GM19043 (cell line): ENCODE data around the gene GPLD1.

Experiments used
- ATAC-seq: cut with Tn5 transposase; IDR thresholded peaks from one replicate; pipeline ENCODE4 v1.9.1; 2021; ENCODE audit warnings: low read depth; ENCODE audit not compliant: unreplicated experiment

GPLD1 gene

GRCh38 chr6:24458941-24459340 lies 30.4 kb downstream of the GPLD1 start:
- ATAC-seq = no peak

- ATAC-seq = no peak
Measured at GRCh38 chr6:24458134-24458533, 31.2 kb downstream of the GPLD1 start.

DNA sequence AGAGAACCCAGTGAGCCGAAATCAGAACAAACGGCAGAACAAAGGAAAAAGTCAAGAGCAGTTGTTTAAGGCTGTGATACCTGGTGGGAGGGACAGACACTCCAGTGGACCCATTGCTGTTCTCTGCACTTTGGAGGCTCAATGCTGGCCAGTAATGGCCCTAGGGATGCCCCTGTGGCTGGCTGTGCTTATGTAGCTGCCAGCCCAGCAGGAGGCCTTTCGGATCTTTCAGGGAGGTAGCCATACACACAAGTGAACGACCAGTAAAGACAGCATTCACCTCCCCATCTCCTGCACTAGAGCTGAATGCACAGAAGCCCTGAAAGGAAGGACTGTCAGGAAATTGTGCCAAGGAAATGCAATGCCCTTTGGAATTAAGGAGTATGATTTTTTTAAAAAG lies 34.3 kb downstream of the GPLD1 start:
- ATAC-seq = no peak

DNA sequence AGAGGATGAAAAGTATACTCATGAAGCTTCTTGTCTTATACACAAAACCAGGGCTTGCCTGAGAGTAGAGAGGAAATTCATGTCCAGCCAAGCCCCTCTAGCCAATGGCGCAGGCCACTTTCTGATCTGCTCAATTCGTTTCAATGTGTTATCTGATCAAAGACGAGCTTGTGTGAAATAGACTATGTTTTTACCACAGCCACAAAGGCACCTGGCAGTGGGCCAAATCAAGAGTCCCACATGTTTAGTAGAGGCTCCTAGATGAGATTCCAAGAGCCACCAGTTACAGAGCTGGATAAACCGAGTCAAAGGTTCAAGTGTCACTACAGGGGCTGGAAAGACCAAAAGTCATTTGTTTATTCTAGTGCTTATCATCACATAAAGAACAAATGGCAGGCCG lies 34.9 kb downstream of the GPLD1 start:
- ATAC-seq = no peak

DNA sequence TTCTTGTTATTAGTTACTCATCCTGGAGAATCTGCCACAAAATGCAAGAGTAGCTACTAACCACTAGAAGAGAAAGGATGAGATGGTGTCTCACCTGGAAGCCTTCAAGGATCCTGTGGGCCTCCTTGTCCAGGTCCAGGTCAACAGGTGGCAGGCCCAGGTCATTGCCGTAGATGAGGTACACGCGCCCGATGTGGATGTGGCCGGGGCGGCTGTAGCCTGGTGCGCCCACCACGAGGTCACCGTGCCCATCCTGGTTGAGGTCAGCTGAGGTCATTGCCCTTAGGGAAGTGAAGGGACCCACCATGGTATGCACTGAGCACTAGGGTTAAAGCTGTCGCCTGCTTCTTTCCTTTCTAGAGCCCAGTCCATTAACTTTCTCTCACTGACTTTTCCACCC lies 35.5 kb downstream of the GPLD1 start:
- no peak for ATAC-seq

- ATAC-seq = no peak
Measured at GRCh38 chr6:24451581-24452388, 37.6 kb downstream of the GPLD1 start.

DNA sequence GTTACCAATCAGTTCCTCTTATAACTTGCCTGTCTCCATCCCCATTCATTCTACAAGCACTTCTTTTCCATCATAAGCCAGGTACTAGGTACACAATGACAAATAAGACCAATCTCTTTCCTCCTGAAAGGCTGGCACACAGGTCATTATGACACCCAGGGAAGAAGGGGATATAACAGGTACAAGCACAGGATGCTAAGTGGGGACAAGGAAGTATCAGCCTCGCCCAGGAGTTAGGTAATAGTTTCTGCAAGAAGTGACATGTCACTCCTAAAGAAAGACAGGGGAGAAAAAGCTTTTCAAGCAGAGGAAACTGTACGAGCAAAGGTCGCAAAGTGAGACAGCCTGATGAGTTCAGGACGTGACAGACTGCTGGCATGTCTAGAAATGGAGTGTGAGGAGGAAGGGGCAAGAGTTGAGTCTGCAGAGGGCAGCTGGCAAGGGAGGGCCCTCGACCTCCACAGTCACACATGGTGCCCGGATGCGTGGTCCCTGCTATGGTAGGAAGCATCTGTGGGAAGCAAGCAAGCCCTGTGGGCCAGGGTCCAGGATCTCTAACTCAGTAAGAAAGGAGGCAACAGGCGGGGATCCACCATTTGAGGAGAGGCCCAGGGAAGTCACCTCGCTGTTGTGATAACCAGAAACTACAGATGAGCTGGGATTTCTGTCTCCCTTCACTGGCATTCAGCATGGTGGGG lies 40.4 kb downstream of the GPLD1 start:
- ATAC-seq = no peak

DNA sequence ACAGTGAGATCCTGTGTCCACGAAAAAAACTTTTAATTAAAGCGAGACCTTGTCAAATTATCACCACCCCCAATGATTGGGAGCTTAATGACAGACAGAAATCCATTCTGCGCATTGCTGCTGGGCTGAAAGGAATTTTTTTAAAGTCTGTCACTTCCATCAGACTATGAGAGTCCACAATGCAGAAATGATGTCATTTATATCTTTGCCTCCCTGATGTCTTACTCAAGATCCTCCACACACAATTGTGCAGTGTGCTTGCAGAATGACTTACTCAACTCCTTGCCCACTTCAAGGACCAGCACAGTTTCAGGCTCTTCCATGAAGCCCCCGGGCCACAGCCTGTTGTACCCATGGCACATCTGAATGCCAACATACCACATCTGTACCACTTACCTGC lies 41.0 kb downstream of the GPLD1 start:
- ATAC-seq = no peak

- no peak for ATAC-seq
Measured at GRCh38 chr6:24446670-24447069, 42.7 kb downstream of the GPLD1 start.

DNA sequence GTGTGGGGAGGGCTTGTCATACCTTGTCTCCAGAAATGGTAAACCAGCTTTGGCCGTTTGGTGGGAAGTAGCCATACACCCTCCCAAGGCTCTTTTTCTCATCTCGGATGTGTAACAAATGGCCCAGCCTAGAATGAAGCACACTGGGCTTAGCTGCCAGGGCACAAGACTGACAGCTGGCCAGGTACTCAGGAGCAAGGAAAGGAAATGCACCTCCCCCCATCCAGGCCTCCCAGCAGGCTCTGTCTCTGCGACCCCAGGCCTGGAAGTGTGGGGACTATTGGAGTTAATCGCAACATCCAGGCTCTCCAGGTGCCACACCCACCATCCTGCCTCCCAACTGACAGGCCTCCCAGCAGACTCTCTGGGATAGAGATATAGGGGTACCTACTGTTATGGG lies 43.7 kb downstream of the GPLD1 start:
- ATAC-seq = no peak

DNA sequence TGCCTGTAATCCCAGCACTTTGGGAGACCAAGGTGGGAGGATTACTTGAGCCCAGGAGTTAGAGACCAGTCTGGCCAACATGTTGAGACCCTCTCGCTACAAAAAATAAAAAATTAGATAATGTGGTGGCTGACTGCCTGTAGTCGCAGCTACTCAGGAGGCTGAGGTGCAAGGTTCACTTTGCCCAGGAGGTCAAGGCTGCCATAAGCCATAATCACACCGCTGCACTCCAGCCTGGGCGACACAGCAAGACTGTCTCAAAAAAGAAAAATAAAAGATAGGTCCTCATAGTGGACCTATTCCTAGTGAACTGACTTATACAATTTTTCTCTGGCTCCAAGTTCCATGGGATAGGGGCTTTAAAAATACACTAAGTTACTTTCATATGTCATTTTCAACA lies 44.8 kb downstream of the GPLD1 start:
- ATAC-seq = no peak

DNA sequence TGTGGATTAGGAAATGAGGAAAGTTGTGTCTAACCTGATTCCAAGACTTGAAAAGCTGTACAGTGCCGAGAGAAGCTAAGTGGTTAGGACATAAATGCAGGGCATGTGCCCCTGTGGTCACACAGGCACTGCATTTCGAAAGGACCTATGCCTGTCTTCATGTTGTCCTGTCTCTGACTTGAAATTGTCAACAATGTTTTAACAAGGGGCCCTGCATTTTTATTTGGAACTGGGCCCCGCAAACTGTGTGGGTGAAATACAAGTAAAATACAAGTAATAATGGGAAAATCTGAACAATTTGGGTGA lies 47.8 kb downstream of the GPLD1 start:
- no peak for ATAC-seq

- no peak for ATAC-seq
Measured at GRCh38 chr6:24440897-24441598, 48.3 kb downstream of the GPLD1 start.

DNA sequence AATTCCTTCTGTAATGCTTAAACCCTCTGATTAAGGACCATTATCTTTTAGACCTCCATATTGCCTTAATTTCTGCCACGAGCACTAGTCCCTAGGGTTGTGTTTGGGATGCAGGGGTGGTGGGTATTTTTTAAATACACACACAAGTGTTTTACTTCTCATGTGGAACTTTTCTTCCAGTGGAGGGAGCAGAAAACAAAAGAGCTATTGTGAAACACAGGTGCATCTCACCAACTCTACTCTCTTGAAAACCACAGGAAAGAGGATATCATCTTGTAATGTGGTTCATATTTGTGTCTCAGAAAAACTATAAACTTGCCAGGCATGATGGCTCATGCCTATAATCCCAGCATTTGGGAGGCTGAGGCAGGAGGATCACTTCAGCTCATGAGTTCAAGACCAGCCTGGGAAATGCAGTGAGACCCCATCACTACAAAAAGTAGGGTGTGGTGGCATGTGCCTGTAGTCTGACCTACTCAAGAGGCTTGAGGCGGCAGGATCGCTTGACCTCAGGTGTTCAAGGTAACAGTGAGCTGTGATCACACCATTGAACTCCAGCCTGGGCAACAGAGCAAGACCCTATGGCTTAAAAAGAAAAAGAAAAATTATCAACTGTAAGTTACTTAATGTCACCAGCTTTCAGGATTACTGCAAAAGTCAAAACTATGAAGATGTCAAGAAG lies 49.4 kb downstream of the GPLD1 start:
- ATAC-seq = no peak

- no peak for ATAC-seq
Measured at GRCh38 chr6:24436979-24437378, 52.4 kb downstream of the GPLD1 start.

GRCh38 chr6:24432611-24433010 lies 56.8 kb downstream of the GPLD1 start:
- ATAC-seq = no peak

DNA sequence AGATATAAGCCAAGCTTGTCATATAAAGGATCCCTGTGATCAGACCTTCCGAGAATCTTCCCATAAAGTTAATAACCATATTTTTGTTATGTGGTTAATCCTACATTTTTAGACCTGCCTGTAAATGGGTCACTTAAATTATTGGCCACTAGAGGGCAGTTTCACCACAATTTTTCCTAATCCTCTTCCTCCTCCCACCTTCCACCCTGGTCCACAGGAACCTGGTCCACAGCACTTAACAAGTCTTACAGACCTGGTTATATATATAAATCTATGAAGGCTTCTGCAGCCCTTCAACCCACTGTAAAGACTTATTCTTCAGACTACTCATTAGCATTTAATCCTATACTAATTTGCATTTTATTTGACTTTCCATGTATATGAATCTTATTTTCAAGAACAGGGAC lies 58.3 kb downstream of the GPLD1 start:
- no peak for ATAC-seq

DNA sequence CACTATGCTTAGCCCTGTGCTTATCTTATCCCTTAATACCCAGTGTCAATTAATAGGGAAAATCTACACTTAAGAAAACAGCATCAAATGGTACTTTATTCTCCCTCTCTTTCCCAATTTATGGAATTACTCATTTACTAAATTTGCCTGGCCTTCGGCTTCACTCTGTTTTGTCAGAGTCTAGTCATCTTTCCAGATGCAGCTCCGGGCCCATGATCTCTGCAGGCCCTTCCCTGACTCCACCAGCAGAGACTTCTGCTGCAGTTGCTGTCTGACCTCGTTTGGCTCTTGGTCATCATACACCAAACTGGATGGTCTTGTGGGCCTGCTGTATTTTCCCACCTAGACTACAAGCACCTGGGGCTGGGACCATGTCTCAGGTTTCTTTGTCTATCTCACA lies 59.3 kb downstream of the GPLD1 start:
- ATAC-seq = no peak

GRCh38 chr6:24429146-24429545 lies 60.2 kb downstream of the GPLD1 start:
- ATAC-seq = no peak

- no peak for ATAC-seq
Measured at GRCh38 chr6:24428615-24429014, 60.8 kb downstream of the GPLD1 start.

DNA sequence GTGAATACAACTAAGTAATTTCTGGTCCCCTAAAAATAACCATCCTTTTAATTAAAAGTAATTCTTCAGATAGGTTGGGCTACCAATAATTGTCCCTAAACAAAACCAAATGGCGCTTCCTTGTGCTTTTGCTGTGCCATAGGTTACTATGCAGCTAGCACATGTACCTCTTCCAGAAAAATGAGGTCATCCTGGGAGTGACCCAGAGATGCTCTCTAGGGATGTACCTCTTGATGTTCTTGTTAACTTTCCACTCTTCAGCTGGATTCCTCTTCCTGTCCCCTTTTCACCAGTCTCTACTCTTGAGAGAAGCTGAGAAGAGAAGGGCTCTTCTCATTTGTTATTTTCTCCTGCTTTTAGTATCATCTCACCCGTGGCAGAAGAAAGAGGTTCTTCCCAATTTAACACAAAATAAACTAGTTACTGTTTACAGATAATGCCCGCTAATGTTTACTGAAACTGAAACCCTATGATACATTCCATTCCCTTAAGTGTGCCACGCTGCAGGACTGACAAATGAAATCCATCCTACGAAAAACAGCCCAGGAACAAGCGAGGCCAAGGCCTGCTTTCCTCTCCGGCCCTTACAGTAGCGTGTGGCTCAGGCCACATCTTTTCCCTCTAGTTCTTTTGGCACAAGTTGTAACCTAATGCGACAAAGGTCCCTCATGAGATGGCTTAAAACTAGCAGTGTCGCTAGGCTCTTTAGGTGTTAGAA lies 62.5 kb downstream of the GPLD1 start:
- no peak for ATAC-seq
